HCT116 (cell line): ENCODE data around the gene OSBPL10.
A peak's percentile ranks its signal among the peaks of the same experiment; 100 is the strongest.

Experiments
- CEBPB ChIP-seq: IDR thresholded peaks from 2 replicates; pipeline ENCODE4 v1.6.1; 2012; ENCODE audit warnings: low read depth
- TF ChIP-seq, protein P1 (sequence below), 3 experiments: fragments of 200-600 bp in 1 of 3; sonication (generic) in 1 of 3; IDR thresholded peaks in 2 of 3; conservative IDR thresholded peaks in 1 of 3; 2 replicates each; pipeline ENCODE4 v1.5.1; 2012 to 2017; ENCODE audit warnings: low read depth in 2 of 3, low read length in 2 of 3, antibody characterized with exemption in 1 of 3, borderline replicate concordance in 1 of 3, control low read depth in 1 of 3, mild to moderate bottlenecking in 1 of 3, mixed read lengths in 1 of 3, mixed run types in 1 of 3, moderate library complexity in 1 of 3; ENCODE audit not compliant: insufficient read depth in 1 of 3

DNA sequence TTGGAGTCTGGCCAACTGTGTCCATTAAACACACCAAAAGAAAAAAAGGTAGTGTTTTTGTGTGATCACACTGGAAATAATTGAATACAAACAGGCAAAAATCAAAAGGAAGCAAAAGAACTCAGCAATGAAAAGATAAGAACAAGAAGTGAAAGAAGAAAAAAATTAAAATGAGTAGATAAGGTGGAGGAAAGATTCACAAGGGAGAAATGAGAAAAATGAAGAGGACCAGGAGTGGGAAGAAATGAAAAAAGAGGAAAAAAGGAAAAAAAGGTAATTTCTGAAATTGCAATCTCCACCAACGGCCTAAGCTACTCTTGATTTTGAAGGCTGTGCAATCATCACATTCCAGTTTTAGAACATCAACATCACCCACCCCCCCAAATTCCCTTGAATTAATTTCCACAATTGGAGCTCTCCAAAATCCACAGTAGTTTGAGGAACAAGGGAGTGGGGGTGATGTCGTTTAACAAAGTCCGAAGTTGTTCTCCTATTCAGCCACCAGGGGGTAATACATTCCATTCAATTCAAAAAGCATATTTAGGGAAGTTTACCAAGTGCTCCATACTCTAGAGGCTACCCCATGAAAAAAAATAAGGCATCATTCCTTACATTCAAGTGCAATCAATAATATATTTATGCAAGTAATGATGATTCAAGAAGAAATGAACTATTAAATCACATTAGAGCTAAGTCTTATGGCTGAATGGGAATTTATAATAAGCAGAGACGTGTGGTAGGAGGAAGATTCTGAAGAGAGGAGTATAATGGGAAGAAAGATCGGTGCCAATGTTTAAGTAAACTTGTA, 37.9 kb upstream of the OSBPL10 start:
- TF ChIP-seq, protein P1, sequence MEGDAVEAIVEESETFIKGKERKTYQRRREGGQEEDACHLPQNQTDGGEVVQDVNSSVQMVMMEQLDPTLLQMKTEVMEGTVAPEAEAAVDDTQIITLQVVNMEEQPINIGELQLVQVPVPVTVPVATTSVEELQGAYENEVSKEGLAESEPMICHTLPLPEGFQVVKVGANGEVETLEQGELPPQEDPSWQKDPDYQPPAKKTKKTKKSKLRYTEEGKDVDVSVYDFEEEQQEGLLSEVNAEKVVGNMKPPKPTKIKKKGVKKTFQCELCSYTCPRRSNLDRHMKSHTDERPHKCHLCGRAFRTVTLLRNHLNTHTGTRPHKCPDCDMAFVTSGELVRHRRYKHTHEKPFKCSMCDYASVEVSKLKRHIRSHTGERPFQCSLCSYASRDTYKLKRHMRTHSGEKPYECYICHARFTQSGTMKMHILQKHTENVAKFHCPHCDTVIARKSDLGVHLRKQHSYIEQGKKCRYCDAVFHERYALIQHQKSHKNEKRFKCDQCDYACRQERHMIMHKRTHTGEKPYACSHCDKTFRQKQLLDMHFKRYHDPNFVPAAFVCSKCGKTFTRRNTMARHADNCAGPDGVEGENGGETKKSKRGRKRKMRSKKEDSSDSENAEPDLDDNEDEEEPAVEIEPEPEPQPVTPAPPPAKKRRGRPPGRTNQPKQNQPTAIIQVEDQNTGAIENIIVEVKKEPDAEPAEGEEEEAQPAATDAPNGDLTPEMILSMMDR (IDR thresholded peaks at IDR 0.05 in 2 of 3, conservative IDR thresholded peaks at IDR 0.05 in 1 of 3; ENCODE audit: borderline replicate concordance in 1 of 3, insufficient read depth in 1 of 3, low read depth in 2 of 3, low read length in 2 of 3): peak; percentile 66 to 86 (median 79)
- no peak for TF ChIP-seq CEBPB
